ENCODE results near the gene NOTCH1. TPM values are rescaled to one million over a fixed set of nuclear protein-coding genes. Genes with fewer than 3 reads are reported as not detected.
A peak's percentile ranks its signal among the peaks of the same experiment; 100 is the strongest.

The NOTCH1 gene
- total and polyA plus RNA-seq, 2 of the 8 experiments (the other 6 are each of a cell fraction or from before 2014, with no cell fraction given), result 6.9 to 55.6 TPM

GRCh38 chr9:136584401-136584932 lies 38.6 kb upstream of the NOTCH1 start:
- Histone ChIP-seq H3K14ac (ENCODE audit: insufficient read length) (no peak overlapping the region), H3K4me1 (replicated peaks in 1 of 4; ENCODE audit: control insufficient read depth in 3 of 4, insufficient read depth in 4 of 4, low read length in 3 of 4) (peaks cover 3 to 49% (median 36%) of the 10 kb centered on the region in 4 experiments), H3K4me2 (ENCODE audit: insufficient read depth in 1 of 2, low read depth in 2 of 2, low read length in 2 of 2) (no peak overlapping the region), H3K4ac (replicated peaks; ENCODE audit: insufficient read length, low read depth, low read length) (peak overlapping the region; percentile 89), H3K4me3 (ENCODE audit: extremely low read depth in 1 of 4, insufficient read depth in 2 of 4, low read depth in 3 of 4, low read length in 4 of 4) (no peak overlapping the region), H3K27ac (ENCODE audit: low read depth, low read length) (no peak overlapping the region), H2BK120ac (replicated peaks; ENCODE audit: low read depth, low read length) (no peak overlapping the region), H3K9ac (replicated peaks in 1 of 4; ENCODE audit: extremely low read depth in 1 of 4, low read depth in 3 of 4, low read length in 3 of 4) (0 out of 7 replicates have a peak overlapping the region, but pooled peaks of 1 of the 4 experiments have one; percentile 9), H3K36me3 (ENCODE audit: control insufficient read depth in 2 of 4, insufficient read depth in 4 of 4, low read length in 3 of 4) (no peaks in the 10 kb centered on the region), H2BK15ac (ENCODE audit: low read length) (peak overlapping the region; percentile 65; the same call in 1 of the 2 replicates), H4K20me1 (replicated peaks in 1 of 2; ENCODE audit: control insufficient read depth in 1 of 2, insufficient read depth in 2 of 2, low read length in 2 of 2) (peaks cover 0 to 5% of the 10 kb centered on the region in 2 experiments), H2BK12ac (ENCODE audit: low read depth, low read length) (peak overlapping the region; percentile 100; the same call in 1 of the 2 replicates), H3K23ac (ENCODE audit: insufficient read length) (no peak overlapping the region), H3K23me2 (ENCODE audit: low read depth, low read length) (peaks cover 26% of the 10 kb centered on the region), H4K8ac (ENCODE audit: extremely low read depth, insufficient read depth, low read length) (no peak overlapping the region), H2AFZ (ENCODE audit: low read length) (no peak overlapping the region), H4K5ac (ENCODE audit: insufficient read length, low read depth, low read length) (no peak overlapping the region), H3K18ac (ENCODE audit: extremely low read depth, low read length) (peak overlapping the region; percentile 83), H3K79me1 (ENCODE audit: low read depth, low read length) (no peaks in the 10 kb centered on the region), H3K56ac (replicated peaks; ENCODE audit: insufficient read length, low read depth, low read length) (no peak overlapping the region), H2BK5ac (ENCODE audit: low read depth, low read length) (peak overlapping the region; percentile 92; the same call in 1 of the 2 replicates), H2BK20ac (ENCODE audit: low read length) (peak overlapping the region; percentile 29; the same call in 1 of the 2 replicates), H3K79me2 (ENCODE audit: control insufficient read depth in 1 of 2, insufficient read depth in 2 of 2, low read length in 2 of 2) (no peaks in the 10 kb centered on the region), H3K9me3 (ENCODE audit: insufficient read depth in 2 of 2, low read depth in 1 of 2, low read length in 1 of 2) (no peaks in the 10 kb centered on the region; a peak in 2 of 4 replicates), H2AK5ac (ENCODE audit: low read depth, low read length) (peak overlapping the region; percentile 16; the same call in 1 of the 2 replicates), H3K27me3 (replicated peaks in 1 of 4; ENCODE audit: control insufficient read depth in 3 of 4, extremely low read depth in 1 of 4, insufficient read depth in 3 of 4, low read length in 3 of 4) (no peaks in the 10 kb centered on the region; a peak in 1 of 7 replicates), H4K91ac (replicated peaks; ENCODE audit: insufficient read length, low read length) (peak overlapping the region; percentile 91)
- 80% methylated on average over 21 of the region's 23 CpGs; no CpG with 5 or more reads in 1 of the 2 experiments for WGBS, 2 experiments (ENCODE audit: extremely low coverage in 1 of 2, insufficient coverage in 1 of 2, insufficient read length in 1 of 2, insufficient replicate concordance in 2 of 2, low coverage in 1 of 2, low lambda C conversion rate in 2 of 2, missing lambda C conversion rate in 1 of 2)
- TF ChIP-seq, protein P1, sequence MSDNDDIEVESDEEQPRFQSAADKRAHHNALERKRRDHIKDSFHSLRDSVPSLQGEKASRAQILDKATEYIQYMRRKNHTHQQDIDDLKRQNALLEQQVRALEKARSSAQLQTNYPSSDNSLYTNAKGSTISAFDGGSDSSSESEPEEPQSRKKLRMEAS (IDR thresholded peaks at IDR 0.05), result peak; percentile 7; the same call in 1 of the 2 replicates
- TF ChIP-seq ZNF274 (IDR thresholded peaks at IDR 0.05; ENCODE audit: borderline replicate concordance, extremely low read depth, low read length) (no peak), HDAC2 (IDR thresholded peaks at IDR 0.05; ENCODE audit: borderline replicate concordance in 1 of 2, low read depth in 2 of 2, low read length in 2 of 2) (0 out of 4 replicates have a peak, but pooled peaks of 1 of the 2 experiments have one; percentile 52), CBX5 (IDR thresholded peaks at IDR 0.05; ENCODE audit: low read depth, low read length) (no peak), KDM1A (IDR thresholded peaks at IDR 0.05; ENCODE audit: borderline replicate concordance, low read length) (peak; percentile 88; the same call in 1 of the 2 replicates), FOSL1 (IDR thresholded peaks at IDR 0.05; ENCODE audit: insufficient read depth, low read depth, low read length) (no peak), ASH2L (IDR thresholded peaks at IDR 0.05; ENCODE audit: low read length) (no peak), SIN3A (conservative IDR thresholded peaks at IDR 0.05 in 1 of 2, IDR thresholded peaks at IDR 0.05 in 1 of 2; ENCODE audit: low read depth in 1 of 2, low read length in 2 of 2) (no peak), SRF (IDR thresholded peaks at IDR 0.05; ENCODE audit: low read depth, low read length) (no peak)
- DNase-seq (ENCODE audit: low read depth in 1 of 2, low spot score in 2 of 2) (no peak), FAIRE-seq (no peak)
- ChIA-PET CTCF (ENCODE audit: partially characterized antibody) (interaction anchor here (1.0 to 2.4 kb wide), 6 partner anchors 12 to 50 kb away, joined by 3 to 9 read pairs (median 3); no protein-coding TSS in a partner anchor), POLR2A (ENCODE audit: partially characterized antibody) (interaction anchor here (0.7 to 1.5 kb wide), 5 partner anchors 9 to 40 kb away, joined by 3 to 4 read pairs (median 4); no protein-coding TSS in a partner anchor)
